ENCODE data around the gene ZNF574.
"Not testable (repeated sequence)": the region's sequence is repeated elsewhere in the genome, so short reads cannot be mapped to it uniquely, and the experiment has no call there.

The ZNF574 gene

GRCh38 chr19:42083537-42083936, 7.6 kb downstream of the ZNF574 start:
- DNase-seq = no peak

- DNase-seq = no peak
Measured at GRCh38 chr19:42086188-42086736, 10.3 kb downstream of the ZNF574 start.

DNA sequence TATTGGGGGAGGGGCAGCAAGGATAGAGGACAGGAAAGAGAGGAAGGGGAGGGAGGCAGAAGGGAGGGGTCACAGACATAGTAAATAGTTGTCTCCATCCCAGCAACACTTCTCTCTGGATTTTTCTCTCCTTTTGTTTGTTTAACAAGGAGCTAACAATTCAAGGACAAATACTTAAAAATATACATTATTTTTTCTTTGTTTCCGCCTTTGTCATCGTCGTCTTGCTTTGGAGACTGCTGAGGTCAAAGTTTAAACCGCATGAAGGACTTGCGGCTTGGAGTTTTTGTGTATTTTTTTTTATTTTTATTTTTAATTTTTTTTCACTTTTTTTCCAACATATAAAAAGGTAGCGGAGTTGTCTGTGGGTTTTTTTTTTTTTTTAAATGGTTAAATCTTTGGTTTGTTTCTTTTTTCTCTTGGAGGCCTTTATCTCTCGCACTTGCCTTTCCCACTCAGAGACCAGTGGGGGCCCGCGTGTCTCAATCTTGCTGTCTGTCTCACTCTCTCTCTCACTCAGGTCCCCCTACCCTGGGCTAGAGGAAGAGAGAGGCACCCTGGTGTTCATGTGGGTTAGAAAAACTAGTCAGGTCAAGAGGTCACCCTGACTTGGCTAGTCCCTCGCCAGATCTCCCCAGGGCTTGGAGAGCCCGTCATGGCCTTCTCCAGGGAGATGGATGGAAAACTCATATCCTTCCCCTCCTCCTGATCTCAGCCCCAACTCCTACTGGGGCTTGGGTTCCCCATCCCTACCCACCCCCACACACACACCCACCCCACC, 11.0 kb downstream of the ZNF574 start:
- no peak for DNase-seq

GRCh38 chr19:42088471-42089190, 12.7 kb downstream of the ZNF574 start:
- DNase-seq = no peak

GRCh38 chr19:42089191-42089750, 13.3 kb downstream of the ZNF574 start:
- no peak for DNase-seq

DNA sequence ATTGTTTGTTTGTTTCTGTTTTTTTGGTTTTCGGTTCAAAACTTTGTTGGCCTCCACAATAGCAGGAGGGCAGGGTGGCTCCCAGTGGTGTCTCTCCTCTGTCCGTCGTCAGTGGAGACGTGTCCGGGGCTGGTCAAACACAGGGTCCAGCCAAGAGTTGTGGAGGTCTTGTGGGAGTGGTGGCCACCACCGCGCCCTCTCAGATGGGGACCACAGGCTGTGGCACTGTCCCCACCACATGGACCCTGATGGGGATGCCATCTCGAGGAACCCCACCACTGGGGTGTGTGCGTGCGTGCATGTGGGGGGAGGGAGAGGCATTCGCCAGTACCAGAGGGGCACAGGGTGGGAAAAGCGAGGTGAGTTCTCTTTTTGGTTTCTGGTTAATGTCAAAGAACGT, 13.8 kb downstream of the ZNF574 start:
- no peak for DNase-seq

DNA sequence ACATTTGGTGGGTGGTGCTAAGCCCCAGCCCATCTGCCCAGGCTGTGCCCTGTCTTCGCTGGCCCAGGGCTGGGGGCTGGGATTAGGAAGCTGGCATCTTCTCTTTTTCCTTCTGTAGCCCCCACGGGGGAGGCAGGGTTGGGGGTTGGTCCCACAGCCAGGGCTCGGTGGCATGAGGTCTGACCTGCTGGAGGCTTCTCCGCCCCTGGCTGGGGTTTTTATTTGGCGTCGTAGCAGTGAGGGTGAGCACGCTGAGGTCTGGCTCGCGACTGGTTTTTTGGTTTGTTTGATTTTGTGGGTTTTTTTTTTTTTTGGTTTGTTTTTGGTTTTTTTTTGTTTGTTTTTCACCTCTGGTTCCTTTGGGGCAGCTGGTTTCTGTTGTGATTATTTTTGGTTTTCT, 14.7 kb downstream of the ZNF574 start:
- DNase-seq = no peak

GRCh38 chr19:42091300-42091699, 15.3 kb downstream of the ZNF574 start:
- no peak for DNase-seq

- DNase-seq = no peak
Measured at GRCh38 chr19:42091742-42092141, 15.8 kb downstream of the ZNF574 start.

DNA sequence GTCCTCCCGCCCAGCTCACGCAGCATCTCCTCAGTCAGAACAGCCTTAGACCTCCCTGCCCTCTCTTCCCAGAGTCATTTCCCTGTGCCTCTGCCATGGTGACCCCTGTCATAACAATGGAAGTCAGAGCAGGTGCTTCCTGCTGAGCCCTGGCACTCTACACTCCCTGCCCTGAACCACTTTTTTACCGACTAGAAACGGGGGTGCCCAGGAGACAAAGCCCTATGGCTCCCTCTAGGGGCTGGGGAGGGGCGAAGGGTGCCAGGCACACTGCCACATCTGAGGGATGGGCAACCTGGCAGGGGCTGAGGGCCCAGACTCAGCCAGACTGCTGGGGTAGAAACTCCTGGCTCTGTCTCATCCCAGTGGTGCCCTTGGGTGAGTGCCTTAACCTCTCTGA, 16.4 kb downstream of the ZNF574 start:
- DNase-seq = peak; percentile 33

DNA sequence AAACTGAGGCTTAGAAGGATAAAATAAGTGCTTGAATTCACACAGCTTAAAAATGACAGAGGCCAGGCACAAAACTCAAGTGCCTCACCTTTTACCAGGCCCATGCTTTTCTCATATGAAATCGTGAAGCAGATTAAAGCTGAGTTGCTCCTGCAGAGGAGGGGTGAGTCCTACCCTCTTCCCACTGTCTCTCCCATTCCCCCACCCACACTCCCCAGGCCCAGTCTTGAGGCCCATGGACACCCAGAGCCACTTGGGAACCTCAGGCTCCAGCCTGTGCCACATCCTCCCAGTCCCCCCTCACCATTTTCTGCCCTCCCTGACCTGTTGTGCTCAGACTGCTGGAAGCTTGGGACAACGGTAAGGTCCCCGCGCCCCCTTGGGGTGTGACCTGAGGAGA, 17.5 kb downstream of the ZNF574 start:
- DNase-seq = no peak

GRCh38 chr19:42093926-42094325, 18.0 kb downstream of the ZNF574 start:
- DNase-seq = no peak

DNA sequence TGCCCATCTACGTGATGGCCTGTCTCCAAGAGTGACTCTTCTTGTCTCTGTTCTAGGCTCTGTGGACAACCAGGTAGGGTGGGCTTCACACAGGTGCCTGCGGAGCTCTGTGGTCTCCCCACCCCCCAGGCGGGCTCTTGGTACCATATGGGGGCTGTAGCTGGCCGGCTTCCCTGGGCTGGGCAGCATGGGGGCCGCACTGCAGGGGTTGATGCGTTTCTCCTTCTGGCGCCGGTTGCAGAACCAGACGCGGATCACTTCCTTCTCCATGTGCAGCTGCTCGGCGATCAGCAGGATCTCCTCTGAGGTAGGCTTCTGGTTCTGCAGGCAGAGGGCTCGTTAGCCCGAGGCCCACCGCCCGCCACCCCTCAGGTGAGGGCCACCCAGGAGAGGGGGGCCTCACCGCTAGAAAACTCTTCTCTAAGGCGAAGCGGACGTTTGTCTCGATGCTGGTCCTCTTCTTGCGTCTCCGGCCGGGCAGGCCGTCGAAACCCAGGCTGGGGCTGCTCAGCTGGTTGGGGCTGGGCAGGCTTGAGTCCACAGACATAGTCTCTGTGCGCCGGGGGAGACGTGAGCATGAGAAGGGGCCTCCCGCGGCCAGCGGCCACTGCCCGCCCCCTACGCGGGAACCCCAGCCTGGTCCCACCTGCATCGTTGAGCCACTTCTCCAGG, 19.3 kb downstream of the ZNF574 start:
- DNase-seq = no peak

DNA sequence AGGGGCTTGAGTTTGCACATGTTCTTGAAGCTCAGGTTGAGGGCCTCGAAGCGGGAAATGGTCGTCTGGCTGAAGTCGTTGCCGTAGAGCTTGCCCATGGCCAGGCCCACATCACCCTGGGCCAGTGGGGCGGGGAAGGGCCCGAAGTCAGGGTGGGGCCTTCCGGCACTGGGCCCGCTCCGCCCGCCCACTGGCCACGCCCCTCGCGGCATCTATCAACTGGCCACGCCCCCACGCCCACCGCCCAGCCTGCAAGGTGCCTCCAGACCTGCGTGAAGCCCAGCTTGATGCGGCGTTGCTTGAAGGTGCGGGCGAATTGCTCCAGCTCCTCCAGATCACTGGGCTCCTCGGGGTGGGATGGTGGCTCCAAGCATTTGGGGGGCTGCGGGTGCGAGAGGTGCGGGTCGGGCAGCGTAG, 19.9 kb downstream of the ZNF574 start:
- no peak for DNase-seq

DNA sequence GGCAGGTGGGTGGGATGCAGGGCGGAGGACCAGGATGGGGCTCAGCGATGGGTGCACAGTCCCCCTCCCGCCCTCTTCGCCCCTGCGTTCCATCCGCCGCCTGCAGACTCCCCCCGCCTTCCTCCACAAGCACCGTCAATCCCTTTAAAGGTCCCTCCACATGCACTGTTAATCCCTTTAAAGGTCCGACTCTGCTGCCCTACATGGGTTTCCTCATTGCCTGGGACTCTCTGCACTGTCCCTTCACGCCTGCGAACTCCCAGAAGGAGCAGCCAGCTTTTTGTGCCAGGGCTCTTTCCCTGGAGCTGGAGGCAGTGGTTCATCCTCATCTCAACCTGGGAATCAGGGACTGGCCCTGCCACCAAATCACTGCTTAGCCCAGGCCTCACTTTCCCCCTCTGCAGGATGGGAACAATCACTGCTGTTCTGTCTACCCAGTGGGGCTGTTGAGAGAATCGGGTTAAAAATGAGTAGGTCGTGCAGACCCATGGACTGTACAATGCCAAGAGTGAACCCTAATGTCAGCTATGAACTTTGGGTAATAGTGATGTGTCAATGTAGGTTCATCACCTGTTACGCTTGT, 20.4 kb downstream of the ZNF574 start:
- no peak for DNase-seq

DNA sequence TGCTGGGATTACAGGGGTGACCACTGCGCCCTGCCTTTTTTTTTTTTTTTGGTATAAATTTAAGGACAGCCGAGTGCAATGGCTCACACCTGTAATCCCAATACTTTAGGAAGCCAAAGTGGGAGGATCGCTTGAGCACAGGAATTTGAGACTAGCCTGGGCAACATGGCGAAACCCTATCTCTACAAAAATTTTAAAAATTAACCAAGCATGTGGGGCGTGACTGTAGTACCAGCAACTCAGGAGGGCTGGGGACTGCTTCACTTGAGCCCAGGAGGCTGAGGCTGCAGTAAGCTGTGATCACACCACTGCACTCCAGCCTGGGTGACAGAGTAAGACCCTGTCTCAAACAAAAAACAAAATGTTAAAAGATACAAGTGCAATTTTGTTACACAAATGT, 21.5 kb downstream of the ZNF574 start:
- DNase-seq = no peak

GRCh38 chr19:42098781-42099180, 22.8 kb downstream of the ZNF574 start:
- DNase-seq = no peak

- no peak for DNase-seq
Measured at GRCh38 chr19:42099336-42099925, 23.5 kb downstream of the ZNF574 start.

GRCh38 chr19:42100241-42100640, 24.3 kb downstream of the ZNF574 start:
- DNase-seq = not testable (repeated sequence)

DNA sequence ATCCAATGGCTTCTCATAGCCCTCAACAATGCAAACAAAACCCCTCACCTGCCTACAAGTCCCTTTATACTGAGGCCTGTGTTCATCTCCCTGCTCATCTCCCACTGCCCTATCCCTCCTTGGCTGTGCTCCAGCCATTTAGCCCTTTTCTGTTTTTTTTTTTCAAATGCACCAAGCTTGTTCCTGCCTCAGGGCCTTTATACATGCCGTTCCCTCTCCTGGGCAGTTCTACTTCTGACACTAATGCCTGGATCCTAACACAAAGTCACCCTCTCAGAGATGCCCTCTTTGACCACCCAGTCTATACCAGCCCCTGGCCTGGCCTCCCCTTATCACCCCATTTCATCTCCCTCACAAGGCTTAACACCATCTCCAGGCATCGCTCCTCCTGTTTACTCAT, 26.9 kb downstream of the ZNF574 start:
- no peak for DNase-seq

GRCh38 chr19:42105368-42105767, 29.4 kb downstream of the ZNF574 start:
- DNase-seq = no peak

Data from CD4-positive, alpha-beta T cell treated with Interleukin-4 for 4 hours (primary cell).